Endometrial microvascular endothelial cells (primary cell): ENCODE results near the gene TEX2. TPM values are rescaled to one million over a fixed set of nuclear protein-coding genes. Genes with fewer than 3 reads are reported as not detected.
"Not testable (repeated sequence)": the region's sequence is repeated elsewhere in the genome, so short reads cannot be mapped to it uniquely, and the experiment has no call there.

Experiments
- in situ Hi-C: cut with HindIII; loops from 2 replicates; pipeline ENCODE4 v1.10.0; 2017; ENCODE audit warnings: low sequenced_read_pairs, low pct_unique_long_range_greater_than_20kb; ENCODE audit errors: inconsistent ontology term
- total RNA-seq: library from RNA; depleted of rRNA; stranded (reverse); fragments of >200 nt; gene quantifications from one replicate; pipeline ENCODE4 v1.2.3, GENCODE V29; 2015; ENCODE audit errors: inconsistent ontology term

TEX2 gene
- total RNA-seq, 1 donor from 2014 or later: 24.9 TPM

- in situ Hi-C loops: no loop called here
Measured at GRCh38 chr17:64217249-64217691, 45.8 kb downstream of the TEX2 start.

- in situ Hi-C loops: no loop called here
Measured at GRCh38 chr17:64216338-64217248, 46.5 kb downstream of the TEX2 start.

GRCh38 chr17:64216000-64216337 is 47.1 kb downstream of the TEX2 start:
- in situ Hi-C loops: no loop called here

GRCh38 chr17:64214950-64215349 is 48.1 kb downstream of the TEX2 start:
- in situ Hi-C loops: no loop called here

- in situ Hi-C loops: no loop called here
Measured at GRCh38 chr17:64213995-64214811, 48.9 kb downstream of the TEX2 start.

GRCh38 chr17:64212122-64212521 is 50.9 kb downstream of the TEX2 start:
- in situ Hi-C loops: no loop called here

GRCh38 chr17:64209983-64210382 is 53.1 kb downstream of the TEX2 start:
- in situ Hi-C loops: no loop called here

GRCh38 chr17:64209356-64209941 is 53.6 kb downstream of the TEX2 start:
- in situ Hi-C loops: no loop called here

- in situ Hi-C loops: not testable (repeated sequence)
Measured at GRCh38 chr17:64208656-64209055, 54.4 kb downstream of the TEX2 start.

GRCh38 chr17:64205804-64206203 is 57.3 kb downstream of the TEX2 start:
- in situ Hi-C loops: no loop called here

- in situ Hi-C loops: no loop called here
Measured at GRCh38 chr17:64203630-64204029, 59.4 kb downstream of the TEX2 start.

GRCh38 chr17:64202683-64203344 is 60.2 kb downstream of the TEX2 start:
- in situ Hi-C loops: no loop called here

GRCh38 chr17:64200080-64201032 is 62.7 kb downstream of the TEX2 start:
- in situ Hi-C loops: no loop called here

GRCh38 chr17:64198331-64199090 is 64.5 kb downstream of the TEX2 start:
- in situ Hi-C loops: no loop called here

GRCh38 chr17:64196601-64197000 is 66.5 kb downstream of the TEX2 start:
- in situ Hi-C loops: no loop called here

GRCh38 chr17:64193561-64193960 is 69.5 kb downstream of the TEX2 start:
- in situ Hi-C loops: no loop called here

- in situ Hi-C loops: no loop called here
Measured at GRCh38 chr17:64192589-64192988, 70.5 kb downstream of the TEX2 start.
